Right renal cortex interstitium (tissue), 3 donors: ENCODE results near the gene CYTH3. TPM values are rescaled to one million over a fixed set of nuclear protein-coding genes. Genes with fewer than 3 reads are reported as not detected.
"Not testable (repeated sequence)": the region's sequence is repeated elsewhere in the genome, so short reads cannot be mapped to it uniquely, and the experiment has no call there.

ENCODE experiments used
- DNase-seq, 3 donors: peaks; one replicate each; pipeline ENCODE4 v3.0.0-alpha.2; 2013; ENCODE audit warnings: low read depth in 3 of 3, low spot score in 2 of 3
- polyA plus RNA-seq, 3 donors: library from polyadenylated mRNA; unstranded; fragments of 120-200 nt; gene quantifications; one replicate each; pipeline ENCODE4 v1.2.1, GENCODE V29; 2013; ENCODE audit not compliant: insufficient read length in 3 of 3

The CYTH3 gene
- polyA plus RNA-seq, 3 donors: 33.0 to 36.2 (median 33.4) TPM

DNA sequence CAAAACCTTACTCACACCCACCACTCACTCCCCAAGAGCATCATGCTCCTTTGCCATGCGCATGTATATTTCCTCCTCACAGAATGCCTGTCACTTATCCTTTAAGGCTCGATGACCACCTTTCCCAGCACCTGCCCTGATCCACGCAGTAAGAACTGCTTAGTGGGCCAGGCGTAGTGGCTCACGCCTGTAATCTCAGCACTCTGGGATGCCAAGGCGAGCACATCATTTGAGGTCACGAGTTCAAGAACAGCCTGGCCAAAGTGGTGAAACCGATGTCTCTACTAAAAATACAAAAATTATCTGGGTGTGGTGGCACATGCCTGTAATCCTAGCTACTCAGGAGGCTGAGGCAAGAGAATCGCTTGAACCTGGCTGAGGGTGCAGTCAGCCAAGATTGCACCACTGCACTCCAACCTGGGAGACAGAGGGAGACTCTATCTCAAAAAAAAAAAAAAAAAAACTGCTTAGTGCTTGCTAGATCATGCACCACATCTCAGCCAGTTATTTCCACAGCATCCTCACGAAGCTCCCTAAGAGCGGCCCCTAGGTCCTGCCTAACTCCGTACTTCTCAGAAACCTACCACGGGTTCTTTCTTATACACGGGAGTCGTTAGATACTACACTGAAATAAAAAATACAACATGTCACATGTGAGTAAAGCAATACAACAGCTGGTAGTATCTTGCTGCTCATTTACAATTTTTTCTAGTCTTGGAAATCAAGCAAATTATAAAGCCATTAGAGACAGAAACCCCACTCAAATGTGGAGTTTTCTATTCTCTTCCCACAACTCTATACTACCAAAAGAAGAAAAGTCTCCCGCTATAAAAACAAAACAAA, 37.2 kb downstream of the CYTH3 start:
- DNase-seq: no peak

DNA sequence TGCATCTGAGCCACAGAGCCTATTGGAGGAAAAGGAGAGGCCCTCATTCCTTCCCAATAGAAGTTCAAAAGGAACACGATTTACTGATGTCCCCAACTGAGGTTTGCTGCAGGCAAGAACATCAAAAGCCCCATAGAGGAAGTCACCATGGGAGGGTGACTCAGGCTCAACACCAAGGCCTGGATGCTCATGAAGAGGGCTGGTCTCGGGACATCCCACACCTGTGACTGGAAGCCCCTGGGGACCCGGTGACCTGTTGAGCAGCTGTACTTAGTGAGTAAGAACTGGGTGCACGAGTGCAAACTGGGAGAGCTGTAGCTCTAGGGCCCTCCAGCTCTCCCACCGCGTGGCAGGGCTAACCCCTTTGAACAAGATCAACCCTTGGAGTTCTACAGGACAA, 38.0 kb downstream of the CYTH3 start:
- DNase-seq: no peak

DNA sequence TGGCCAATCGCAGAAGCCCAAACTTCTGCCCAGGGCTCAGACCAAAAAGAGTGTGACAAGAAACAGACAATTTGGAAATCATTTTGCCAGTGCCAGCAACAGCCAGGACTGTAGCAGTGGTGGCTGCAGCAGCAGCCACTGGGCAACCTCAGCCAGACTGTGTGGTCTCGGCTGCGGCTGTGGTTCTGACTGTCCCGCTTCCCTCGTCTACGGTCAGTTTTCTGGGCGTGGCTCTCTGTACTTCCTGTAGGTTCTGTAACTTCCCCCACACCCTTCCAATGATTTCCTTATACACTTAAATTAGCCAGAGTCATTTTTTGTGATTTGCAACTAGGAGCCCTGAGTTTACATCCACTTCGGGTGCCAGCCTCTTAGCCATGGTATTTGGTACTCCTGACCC, 39.9 kb downstream of the CYTH3 start:
- DNase-seq: no peak

DNA sequence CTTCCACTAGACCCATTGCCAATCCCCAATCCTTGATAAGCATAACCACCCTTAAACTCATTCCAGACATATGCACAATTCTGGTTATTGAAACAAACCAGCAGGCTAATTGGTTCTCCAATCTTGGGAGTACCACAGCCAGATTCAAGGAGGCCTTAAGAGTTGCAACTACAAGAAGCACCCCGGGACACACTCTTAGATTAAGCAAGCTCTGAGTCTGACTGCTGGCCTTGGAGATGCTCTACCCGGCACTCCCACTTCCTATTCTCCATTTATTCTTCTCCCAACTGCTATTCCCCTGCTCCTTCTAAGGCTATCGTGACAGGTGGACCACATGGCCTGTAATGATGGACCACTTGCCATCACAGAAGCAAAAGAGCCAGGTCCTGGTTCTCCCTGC, 40.3 kb downstream of the CYTH3 start:
- DNase-seq: no peak

DNA sequence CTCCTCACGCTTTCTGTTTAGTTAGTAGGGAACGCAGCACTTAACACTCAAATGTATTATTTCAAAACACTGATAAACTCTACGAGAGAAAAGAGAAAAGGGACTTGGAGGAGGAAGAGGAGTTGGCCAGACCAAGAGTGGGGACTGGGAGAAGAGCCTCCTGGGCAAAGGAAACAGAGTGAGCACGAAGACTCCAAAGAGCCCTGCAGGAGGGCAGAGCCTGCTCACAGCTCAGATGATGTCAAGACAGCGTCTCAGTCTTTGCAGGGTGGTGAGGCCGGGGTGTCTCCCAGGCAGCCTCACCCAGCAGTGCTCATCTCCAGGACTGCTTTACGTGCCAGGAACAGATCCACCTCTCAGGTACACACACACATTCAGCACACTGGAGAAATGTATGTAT, 41.2 kb downstream of the CYTH3 start:
- no peak for DNase-seq

DNA sequence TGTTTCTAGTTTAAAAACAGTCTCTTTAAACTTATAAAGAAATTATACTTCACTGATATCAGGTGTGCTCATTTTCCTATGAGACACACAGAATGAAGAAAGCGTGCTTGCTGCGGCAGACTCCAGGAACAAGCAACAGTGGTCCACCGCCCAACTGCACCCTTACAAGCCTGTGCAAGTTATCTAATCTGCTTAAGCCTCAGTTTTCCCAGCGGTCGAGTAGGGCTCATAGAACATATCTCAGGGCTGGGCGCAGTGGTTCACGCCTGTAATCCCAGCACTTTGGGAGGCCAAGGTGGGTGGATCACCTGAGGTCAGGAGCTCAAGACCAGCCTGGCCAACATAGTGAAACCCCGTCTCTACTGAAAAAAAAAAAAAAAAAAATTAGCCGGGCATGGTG, 43.1 kb downstream of the CYTH3 start:
- not testable (repeated sequence) for DNase-seq

DNA sequence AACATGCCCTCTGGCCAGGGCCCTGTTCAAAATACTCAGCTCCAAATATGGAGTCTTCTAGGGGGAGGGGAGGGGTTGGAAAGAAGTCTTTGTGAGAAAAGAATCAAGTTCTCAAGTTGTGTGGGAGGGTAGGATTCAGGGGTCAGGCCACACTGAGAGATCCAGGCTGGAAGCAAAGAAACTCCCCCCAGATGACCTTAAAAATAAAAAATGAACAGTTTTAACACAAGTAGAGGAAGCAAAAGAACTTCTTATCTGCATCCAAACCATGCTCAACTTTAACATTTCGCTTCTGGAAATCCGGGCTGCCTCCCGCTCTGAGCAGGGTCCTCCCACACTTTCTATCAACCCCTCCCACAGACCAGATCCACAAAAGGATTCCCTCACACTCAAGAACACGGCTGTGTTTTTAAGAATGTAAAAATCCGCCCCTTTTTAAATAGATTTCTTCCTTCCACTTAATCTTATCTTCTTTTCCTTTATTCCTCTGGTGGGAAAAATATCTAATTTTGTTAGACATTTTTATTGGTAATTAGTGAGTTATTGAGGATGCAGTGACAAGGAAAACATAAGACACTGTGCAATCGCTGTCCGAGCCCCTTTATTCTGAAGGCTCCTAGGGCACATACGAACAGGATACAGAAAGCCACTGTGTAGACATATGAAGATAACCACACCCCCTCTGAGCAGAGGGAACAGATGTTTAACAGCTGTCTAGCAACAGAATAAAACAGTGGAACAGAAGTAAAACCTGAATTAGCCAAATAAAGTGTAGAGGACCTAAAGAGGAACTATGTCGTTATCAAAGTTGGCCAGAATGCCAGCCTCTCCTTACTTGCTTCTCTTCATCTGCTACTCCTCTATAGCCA, 43.8 kb downstream of the CYTH3 start:
- peak; percentile 73 to 74 (median 74) for DNase-seq

DNA sequence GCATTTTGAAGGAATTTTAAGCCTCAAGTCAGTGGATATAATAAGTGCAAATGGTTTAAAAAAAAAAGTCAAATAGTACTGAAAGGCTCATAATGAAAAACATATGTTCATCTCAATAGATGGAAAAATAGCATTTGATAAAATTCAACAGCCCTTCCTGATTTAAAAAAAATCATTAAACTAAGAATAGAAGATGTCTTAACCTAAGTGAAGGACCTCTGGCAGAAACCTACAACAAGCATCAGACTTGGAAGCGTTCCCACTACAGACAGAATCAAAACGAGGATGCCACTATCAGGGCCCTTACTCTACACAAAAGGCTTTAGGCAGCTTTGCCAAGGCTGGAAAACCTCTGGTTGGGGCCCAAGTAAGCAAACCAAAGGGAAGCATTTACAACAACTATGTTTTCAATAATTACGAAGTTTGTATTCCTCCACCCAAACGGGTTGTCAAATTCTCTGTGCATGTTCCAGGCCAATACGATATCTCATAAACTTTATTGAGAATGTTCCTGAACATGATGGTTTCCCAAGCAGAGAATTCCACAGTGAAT, 45.1 kb downstream of the CYTH3 start:
- DNase-seq: peak in 1 of 3 donors; percentile 27

DNA sequence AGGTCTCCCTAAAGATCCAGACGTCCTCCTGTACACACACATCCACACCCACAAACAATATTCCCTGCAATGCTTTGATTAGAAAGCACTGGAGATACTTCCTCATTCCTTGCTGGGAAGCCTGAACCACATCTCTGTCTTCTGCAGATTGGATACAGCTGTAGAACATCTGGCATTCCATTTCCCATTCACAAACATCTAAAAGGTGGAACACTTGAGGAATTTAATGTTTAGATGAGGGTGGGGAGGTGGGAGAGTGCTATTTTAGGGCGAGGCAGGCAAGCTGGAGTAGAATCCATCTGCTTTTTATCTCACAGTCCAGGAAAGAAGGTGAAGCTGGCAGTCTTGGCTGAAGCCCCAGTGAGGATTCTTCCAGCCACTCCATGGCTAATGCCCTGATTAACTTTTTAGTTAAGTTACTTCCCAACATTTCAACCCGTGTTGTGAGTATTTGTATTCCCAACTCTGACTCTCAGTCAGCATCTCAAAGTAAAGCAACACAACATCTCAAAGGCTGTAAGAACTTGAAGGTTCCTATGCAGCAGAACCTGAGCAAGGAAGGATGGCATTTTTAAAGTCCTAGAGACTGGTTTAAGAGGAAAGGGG, 46.1 kb downstream of the CYTH3 start:
- peak in 1 of 3 donors; percentile 38 for DNase-seq

DNA sequence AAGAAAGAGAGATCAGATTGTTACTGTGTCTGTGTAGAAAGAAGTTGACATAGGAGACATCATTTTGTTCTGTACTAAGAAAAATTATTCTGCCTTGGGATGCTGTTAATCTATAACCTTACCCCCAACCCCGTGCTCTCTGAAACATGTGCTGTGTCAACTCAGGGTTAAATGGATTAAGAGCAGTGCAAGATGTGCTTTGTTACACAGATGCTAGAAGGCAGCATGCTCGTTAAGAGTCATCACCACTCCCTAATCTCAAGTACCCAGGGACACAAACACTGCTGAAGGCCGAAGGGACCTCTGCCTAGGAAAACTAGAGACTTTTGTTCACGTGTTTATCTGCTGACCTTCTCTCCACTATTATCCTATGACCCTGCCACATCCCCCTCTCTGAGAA, 49.0 kb downstream of the CYTH3 start:
- not testable (repeated sequence) for DNase-seq

DNA sequence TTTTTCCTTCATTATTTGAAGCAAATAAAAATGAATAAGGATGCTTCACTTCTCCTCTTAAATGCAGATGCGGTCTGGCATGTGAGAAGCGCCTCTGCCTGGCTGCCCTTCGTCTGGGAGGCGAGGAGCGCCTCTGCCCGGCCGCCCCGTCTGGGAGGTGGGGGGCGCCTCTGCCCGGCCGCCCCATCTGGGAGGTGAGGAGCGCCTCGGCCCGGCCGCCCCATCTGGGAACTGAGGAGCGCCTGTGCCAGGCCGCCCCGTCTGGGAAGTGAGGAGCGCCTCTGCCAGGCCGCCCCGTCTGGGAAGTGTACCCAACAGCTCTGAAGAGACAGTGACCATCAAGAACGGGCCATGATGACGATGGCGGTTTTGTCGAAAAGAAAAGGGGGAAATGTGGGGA, 49.4 kb downstream of the CYTH3 start:
- DNase-seq: not testable (repeated sequence)

DNA sequence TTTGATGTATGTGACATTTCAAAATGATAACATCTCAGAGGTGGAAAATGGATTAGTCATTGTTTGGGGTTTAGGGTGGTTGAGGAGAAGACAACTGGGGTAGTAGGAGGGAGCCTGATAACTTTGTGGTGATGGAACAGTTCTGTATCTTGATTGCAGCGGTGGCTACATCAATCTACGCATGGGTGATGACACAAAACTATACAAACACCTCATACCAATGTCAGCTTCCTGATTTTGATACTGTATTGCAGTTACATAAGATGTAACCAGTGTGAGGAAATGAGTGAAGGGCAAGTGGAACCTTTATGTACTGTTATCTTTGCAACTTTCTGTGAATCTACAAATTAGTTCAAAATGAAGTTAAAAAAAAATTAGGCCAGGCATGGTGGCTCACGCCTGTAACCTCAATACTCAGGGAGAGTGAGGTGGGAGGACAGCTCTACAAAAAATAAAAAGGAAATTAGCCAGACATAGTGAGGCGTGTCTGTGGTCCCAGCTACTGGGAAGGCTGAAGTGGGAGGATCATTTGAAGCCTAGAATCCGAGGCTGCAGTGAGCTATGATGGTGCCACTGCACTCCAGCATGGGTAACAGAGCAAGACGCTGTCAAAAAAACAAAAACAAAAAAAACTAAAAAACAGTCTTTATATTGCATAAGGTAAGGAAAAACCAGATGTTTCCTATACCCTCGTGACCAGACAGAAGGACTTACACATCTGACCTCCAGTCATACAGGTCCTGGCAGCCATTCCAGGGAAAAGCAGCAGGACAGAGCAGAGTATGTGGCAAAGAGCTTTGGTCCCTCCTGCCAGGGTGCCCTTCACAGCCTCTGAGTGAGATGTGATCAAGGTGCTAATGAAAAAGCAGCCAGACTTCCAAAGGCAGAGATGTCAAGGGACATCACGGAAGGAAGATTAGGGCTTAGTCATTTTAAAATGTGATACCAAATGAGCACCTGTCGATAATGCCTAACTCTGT, 50.8 kb downstream of the CYTH3 start:
- DNase-seq: no peak

DNA sequence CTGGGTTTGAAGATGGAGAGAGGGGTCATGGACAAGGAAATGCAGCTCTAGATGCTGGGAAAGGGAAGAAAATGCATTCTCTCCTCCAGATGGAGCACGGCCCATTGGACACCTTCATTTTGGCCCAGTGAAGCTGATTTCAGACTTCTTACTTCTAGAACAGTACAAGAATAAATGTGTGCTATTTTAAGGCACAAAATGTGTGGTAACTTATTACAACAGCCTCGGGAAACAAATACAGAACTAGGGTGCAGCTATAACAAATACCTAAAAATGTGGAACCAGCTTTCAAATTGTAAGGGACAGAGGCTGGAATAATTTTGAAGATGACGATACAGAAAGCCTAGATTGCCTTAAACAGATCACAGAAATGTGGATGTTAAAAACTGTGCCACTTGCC, 54.1 kb downstream of the CYTH3 start:
- DNase-seq: no peak

DNA sequence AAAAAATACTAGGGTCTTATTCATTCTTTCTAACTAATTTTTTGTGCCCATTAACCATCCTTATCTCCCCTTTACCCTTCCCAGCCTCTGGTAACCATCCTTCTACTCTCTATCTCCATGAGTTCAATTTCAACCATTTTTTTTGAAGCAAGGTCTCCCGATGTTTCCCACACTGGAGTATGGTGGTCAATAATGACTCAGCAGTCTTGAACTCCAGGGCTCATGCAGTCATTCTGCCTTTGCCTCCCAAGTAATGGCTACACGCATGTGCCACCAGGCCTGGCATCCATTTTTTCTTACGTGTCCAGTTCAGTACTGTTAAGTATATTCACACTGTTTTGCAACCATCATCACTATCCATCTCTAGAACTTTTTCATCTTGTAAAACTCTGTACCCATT, 60.4 kb downstream of the CYTH3 start:
- DNase-seq: no peak

DNA sequence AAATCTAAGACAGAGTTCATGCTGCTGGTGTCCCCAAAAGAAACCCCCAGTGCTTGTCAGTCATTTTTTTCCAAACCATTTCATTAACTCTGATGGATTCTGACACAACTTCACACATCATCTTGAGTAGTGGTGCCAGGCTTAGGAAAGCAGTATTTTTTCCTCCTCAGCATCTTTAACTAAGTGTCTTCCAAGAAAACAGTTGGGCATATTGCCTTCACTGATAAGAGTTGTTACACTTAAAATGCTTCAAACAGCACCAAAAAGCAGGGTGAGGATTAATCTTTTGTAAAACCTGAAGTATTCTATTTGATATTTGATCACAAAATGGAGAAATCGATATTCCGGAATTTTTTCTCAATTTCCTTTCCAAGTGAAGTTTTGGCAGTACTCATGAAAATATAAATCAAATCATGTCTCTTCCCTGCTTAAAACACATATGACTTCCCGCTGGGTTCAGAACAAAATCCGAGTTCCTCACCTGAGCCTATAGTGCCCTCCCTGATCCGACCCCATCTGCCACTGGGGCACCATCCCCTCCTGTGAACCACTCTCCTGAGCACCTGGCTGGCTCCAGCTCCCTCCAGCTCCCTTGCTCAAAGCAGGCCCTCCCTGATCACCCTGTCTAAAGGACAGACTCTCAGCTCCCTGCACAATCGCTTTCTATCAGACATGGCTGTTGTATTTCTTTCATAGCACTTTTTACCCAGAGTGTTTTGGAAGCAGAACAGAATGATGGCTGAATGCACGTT, 61.6 kb downstream of the CYTH3 start:
- DNase-seq: no peak

DNA sequence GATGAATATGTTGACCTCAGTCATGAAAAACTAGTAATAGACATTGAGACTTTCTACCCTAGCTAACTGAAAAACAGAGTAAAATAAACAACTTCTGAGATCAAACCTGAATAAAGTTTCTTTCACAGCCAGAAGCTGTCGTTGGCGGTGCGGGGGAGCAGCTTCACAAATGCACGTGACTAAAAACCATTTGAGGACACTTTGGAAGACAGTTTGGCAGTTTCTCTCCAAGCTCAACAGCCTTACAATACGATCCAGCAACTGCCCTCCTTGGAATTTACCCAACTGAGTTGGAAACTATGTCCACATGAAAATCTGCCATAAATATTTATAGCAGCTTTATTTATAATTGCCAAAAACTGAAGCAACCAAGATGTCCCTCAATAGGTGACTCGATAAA, 63.1 kb downstream of the CYTH3 start:
- no peak for DNase-seq

DNA sequence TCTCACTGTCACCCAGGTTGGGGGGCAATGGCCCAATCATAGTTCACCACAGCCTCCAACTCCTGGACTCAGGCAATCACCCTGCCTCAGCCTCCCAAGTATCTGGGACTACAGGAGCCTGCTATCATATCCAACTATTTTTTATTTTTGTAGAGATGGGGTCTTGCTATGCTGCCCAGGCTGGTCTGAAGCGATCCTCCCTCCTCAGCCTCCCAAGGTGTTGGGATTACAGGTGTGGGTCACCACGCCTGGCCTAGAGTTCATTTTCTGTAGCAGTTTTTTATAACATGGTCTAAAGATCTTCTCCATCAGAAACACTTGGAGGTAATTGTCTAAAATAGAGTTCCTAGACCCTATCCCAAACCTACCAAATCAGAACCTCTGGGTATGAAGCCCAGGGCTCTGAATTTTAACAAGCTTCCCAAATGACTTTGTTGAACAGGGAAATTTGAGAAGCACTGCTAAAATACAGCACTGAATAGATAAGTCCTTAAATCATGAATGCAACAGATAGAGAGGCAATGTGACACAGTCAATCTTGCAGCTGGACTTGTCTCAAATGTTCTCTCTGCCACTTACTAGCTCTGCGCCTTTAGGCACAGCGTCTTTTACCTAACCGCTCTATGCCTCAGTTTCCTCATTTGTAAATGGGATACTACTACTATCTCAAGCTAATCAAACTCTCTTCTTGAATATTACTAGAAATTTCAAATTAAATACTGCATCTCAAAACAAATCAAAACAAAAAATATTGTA, 63.7 kb downstream of the CYTH3 start:
- no peak for DNase-seq

DNA sequence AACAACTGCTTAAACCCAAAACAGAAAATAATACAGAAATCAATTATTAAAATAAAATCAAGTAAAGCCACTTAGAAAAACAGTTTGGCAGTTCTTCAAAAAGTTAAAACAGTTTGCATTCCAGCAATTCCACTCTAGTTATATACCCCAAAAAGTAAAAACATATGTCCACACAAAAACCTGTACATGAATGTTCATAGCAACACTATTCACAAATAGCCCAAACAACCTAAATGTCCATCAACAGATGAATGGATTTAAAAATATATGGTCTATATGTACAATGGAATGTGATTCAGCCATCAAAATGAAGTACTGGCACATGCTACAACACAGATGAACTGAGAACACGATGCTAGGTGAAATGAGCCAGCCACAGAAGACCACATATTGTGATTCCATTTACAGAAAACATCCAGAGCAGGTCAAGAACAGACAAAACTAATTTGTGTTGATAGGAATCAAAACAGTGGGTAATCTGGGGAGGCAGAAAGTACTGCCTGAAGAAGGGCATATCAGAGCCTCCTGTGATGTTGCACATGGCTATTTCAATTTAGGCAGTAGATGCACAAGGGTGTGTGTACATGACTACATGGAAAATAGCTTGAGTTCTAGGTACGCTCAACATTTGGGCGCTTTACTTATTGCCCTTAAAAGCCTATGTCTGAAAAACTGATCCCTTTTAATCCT, 66.3 kb downstream of the CYTH3 start:
- DNase-seq: no peak
